CD14-positive monocyte (primary cell): ENCODE measurements around the gene VPS13A. TPM values are rescaled to one million over a fixed set of nuclear protein-coding genes. Genes with fewer than 3 reads are reported as not detected.

Source experiments
- DNase-seq, 3 donors: peaks; one replicate each; pipeline ENCODE4 v3.0.0-alpha.2; 2011 to 2022
- H2AFZ ChIP-seq: 2 replicates; pipeline ENCODE4 v1.6.0; 2012; ENCODE audit warnings: mild to moderate bottlenecking, low read depth, low read length, inconsistent platforms; ENCODE audit not compliant: insufficient read depth, poor library complexity, severe bottlenecking
- H3K27ac ChIP-seq, 2 donors: 1 replicate in 1 of 2; 2 replicates in 1 of 2; pipeline ENCODE4 v1.5.1; 2012 to 2013; ENCODE audit warnings: low read length in 2 of 2, control low read depth in 1 of 2, inconsistent platforms in 1 of 2, low read depth in 1 of 2, mild to moderate bottlenecking in 1 of 2
- H3K27me3 ChIP-seq, 2 donors: one replicate each; pipeline versions ENCODE4 v1.6.0 to v1.6.1; 2011 to 2013; ENCODE audit warnings: low read length in 2 of 2; ENCODE audit not compliant: control insufficient read depth in 2 of 2, insufficient read depth in 2 of 2
- H3K36me3 ChIP-seq, 2 donors: replicated peaks in 1 of 2; 1 replicate in 1 of 2; 2 replicates in 1 of 2; pipeline versions ENCODE4 v1.5.1 to v1.6.1; 2012 to 2013; ENCODE audit warnings: low read length in 2 of 2, control low read depth in 1 of 2, inconsistent platforms in 1 of 2, mild to moderate bottlenecking in 1 of 2; ENCODE audit not compliant: insufficient read depth in 2 of 2, control insufficient read depth in 1 of 2
- H3K4me1 ChIP-seq, 2 donors: 1 replicate in 1 of 2; 2 replicates in 1 of 2; pipeline versions ENCODE4 v1.5.1 to v1.6.1; 2012 to 2013; ENCODE audit warnings: low read length in 2 of 2, control low read depth in 1 of 2, inconsistent platforms in 1 of 2, mild to moderate bottlenecking in 1 of 2, moderate library complexity in 1 of 2; ENCODE audit not compliant: insufficient read depth in 2 of 2, control insufficient read depth in 1 of 2
- H3K4me2 ChIP-seq: replicated peaks from 2 replicates; pipeline ENCODE3; 2012; ENCODE audit warnings: low read length, moderate library complexity, mild to moderate bottlenecking; ENCODE audit not compliant: poor library complexity, severe bottlenecking; ENCODE audit errors: extremely low read depth
- H3K4me3 ChIP-seq, 3 experiments: fragments of 200-600 bp in 1 of 3; sonication (generic) in 1 of 3; replicated peaks in 1 of 3; 1 replicate in 2 of 3; 2 replicates in 1 of 3; pipeline ENCODE4 v1.5.1; 2011 to 2013; ENCODE audit warnings: low read length in 3 of 3, mild to moderate bottlenecking in 3 of 3, control low read depth in 2 of 3, low read depth in 2 of 3, inconsistent platforms in 1 of 3, moderate library complexity in 1 of 3
- H3K79me2 ChIP-seq: 2 replicates; pipeline ENCODE4 v1.6.0; 2012; ENCODE audit warnings: mild to moderate bottlenecking, control low read depth, inconsistent platforms, low read length, moderate library complexity; ENCODE audit not compliant: insufficient read depth
- H3K9ac ChIP-seq: 2 replicates; pipeline ENCODE4 v1.6.0; 2017; ENCODE audit warnings: low read length, mild to moderate bottlenecking; ENCODE audit not compliant: insufficient read depth, poor library complexity, severe bottlenecking
- H3K9me3 ChIP-seq, 2 donors: replicated peaks in 1 of 2; 1 replicate in 1 of 2; 2 replicates in 1 of 2; pipeline versions ENCODE4 v1.5.1 to v1.6.1; 2012 to 2013; ENCODE audit warnings: low read length in 2 of 2, control low read depth in 1 of 2; ENCODE audit not compliant: control insufficient read depth in 1 of 2, insufficient read depth in 1 of 2
- H4K20me1 ChIP-seq: 2 replicates; pipeline ENCODE4 v1.6.0; 2012; ENCODE audit warnings: mild to moderate bottlenecking, low read length, control low read depth, moderate library complexity; ENCODE audit not compliant: insufficient read depth
- H3K27ac Mint-ChIP-seq, 7 donors: one replicate each; pipeline ENCODE4 v1.8.0; 2020; ENCODE audit warnings: mild to moderate bottlenecking in 7 of 7, mixed read lengths in 7 of 7, moderate library complexity in 6 of 7, inconsistent platforms in 2 of 7
- H3K27me3 Mint-ChIP-seq, 3 donors: one replicate each; pipeline ENCODE4 v1.8.0; 2021 to 2022; ENCODE audit warnings: low read depth in 3 of 3, mild to moderate bottlenecking in 3 of 3, mixed read lengths in 3 of 3, moderate library complexity in 3 of 3, inconsistent platforms in 1 of 3
- H3K36me3 Mint-ChIP-seq, 2 donors: one replicate each; pipeline ENCODE4 v1.8.0; 2020; ENCODE audit warnings: mixed read lengths in 2 of 2, inconsistent platforms in 1 of 2, mild to moderate bottlenecking in 1 of 2
- H3K4me1 Mint-ChIP-seq: one replicate; pipeline ENCODE4 v1.8.0; 2020; ENCODE audit warnings: mild to moderate bottlenecking, mixed read lengths
- H3K4me3 Mint-ChIP-seq, 2 donors: one replicate each; pipeline ENCODE4 v1.8.0; 2020; ENCODE audit warnings: mild to moderate bottlenecking in 2 of 2, mixed read lengths in 2 of 2, moderate library complexity in 1 of 2
- H3K9me3 Mint-ChIP-seq, 7 donors: one replicate each; pipeline ENCODE4 v1.8.0; 2020 to 2022; ENCODE audit warnings: mixed read lengths in 7 of 7, mild to moderate bottlenecking in 6 of 7, moderate library complexity in 6 of 7, inconsistent platforms in 2 of 7
- CTCF ChIP-seq: fragments of 200-600 bp; IDR thresholded peaks from one replicate; pipeline ENCODE4 v1.8.0; 2022; ENCODE audit warnings: antibody characterized with exemption, mild to moderate bottlenecking
- whole genome bisulfite sequencing: methylation state at CpG from one replicate; pipeline ENCODE4 v1.1.5; 2013; ENCODE audit warnings: missing lambda C conversion rate; ENCODE audit not compliant: insufficient coverage; 5-methylcytosine and 5-hydroxymethylcytosine counted together
- intact Hi-C, 2 donors: fragments of 100-400 bp; cut with micrococcal nuclease; formaldehyde crosslinking; loops; one replicate each; pipeline versions ENCODE4 v1.15.0 to v1.15.1; 2023
- polyA plus RNA-seq, 3 donors: library from polyadenylated mRNA; depleted of rRNA in 1 of 3; unstranded in 2 of 3; stranded (reverse) in 1 of 3; fragments of 300-500 nt in 2 of 3; fragments of >200 nt in 1 of 3; fragmentation: Illumina TruSeq in 2 of 3; gene quantifications; 1 replicate in 2 of 3; 2 replicates in 1 of 3; pipeline ENCODE4 v1.2.3, GENCODE V29; 2012 to 2021

VPS13A gene
- polyA plus RNA-seq, 3 donors: 0.27 to 1.8 (median 1.1) TPM

DNA sequence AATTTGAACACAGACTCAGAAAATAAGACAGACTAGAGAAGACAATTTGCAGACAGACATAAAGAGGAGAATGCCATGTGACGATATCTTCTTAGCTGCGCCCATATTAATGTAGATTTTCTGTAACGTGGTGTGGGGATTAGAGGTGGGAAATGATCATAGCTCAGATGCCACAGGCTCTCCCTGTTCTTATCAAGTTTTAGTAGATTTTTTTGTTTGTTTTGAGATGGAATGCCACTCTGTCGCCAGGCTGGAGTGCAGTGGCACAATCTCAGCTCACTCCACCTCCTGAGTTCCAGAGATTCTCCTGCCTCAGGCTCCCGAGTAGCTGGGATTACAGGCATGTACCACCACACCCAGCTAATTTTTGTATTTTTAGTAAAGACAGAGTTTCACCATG, 59.4 kb downstream of the VPS13A start:
- H3K4me3 ChIP-seq: no peak overlapping the region
- Mint-ChIP-seq H3K9me3 (peaks cover 0 to 2% (median 0%) of the 10 kb centered on the region in 7 donors), H3K4me1 (no peaks in the 10 kb centered on the region), H3K36me3 (peaks cover 24 to 39% of the 10 kb centered on the region in 2 donors), H3K4me3 (no peak overlapping the region), H3K27ac (no peak overlapping the region), H3K27me3 (no peaks in the 10 kb centered on the region)
- intact Hi-C loops: no loop called here
- no peaks in the 10 kb centered on the region for H4K20me1 ChIP-seq
- H3K4me2 ChIP-seq: no peak overlapping the region
- no CpG with 5 or more reads among the region's 5 CpGs for WGBS
- no peak overlapping the region for H3K9ac ChIP-seq
- H2AFZ ChIP-seq: no peak overlapping the region
- H3K79me2 ChIP-seq: no peaks in the 10 kb centered on the region
- no peaks in the 10 kb centered on the region for H3K4me1 ChIP-seq
- no peak for TF ChIP-seq CTCF
- DNase-seq: no peak
- H3K27ac ChIP-seq: no peak overlapping the region
- no peaks in the 10 kb centered on the region for H3K27me3 ChIP-seq
- H3K36me3 ChIP-seq: no peaks in the 10 kb centered on the region
- no peaks in the 10 kb centered on the region for H3K9me3 ChIP-seq

DNA sequence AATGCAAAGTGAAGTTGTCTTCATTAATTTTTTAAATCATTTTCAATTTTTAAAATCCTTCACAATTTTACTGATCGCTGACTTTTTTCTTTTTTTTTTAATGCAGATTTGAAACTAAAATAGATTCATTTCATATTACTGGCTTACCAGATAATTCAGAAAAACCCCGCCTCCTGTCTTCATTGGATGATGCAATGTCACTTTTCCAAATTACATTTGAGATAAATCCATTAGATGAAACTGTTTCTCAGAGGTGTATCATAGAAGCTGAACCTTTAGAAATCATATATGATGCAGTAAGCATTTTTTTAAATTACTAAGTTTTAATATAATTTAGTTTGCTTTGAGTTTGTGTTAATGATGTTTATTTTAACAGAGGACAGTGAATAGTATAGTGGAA, 60.6 kb downstream of the VPS13A start:
- no peaks in the 10 kb centered on the region for H3K9me3 ChIP-seq
- no peaks in the 10 kb centered on the region for H3K79me2 ChIP-seq
- no peak for DNase-seq
- H2AFZ ChIP-seq: no peak overlapping the region
- H3K27ac Mint-ChIP-seq: no peak overlapping the region
- H3K9ac ChIP-seq: no peak overlapping the region
- H3K4me1 Mint-ChIP-seq: no peaks in the 10 kb centered on the region
- H3K27ac ChIP-seq: no peak overlapping the region
- no peaks in the 10 kb centered on the region for H3K36me3 ChIP-seq
- H3K4me3 Mint-ChIP-seq: no peak overlapping the region
- H3K4me3 ChIP-seq: no peak overlapping the region
- no peaks in the 10 kb centered on the region for H3K27me3 ChIP-seq
- intact Hi-C loops: no loop called here
- peaks cover 0 to 2% (median 0%) of the 10 kb centered on the region in 7 donors for H3K9me3 Mint-ChIP-seq
- H3K36me3 Mint-ChIP-seq: peaks cover 26 to 35% of the 10 kb centered on the region in 2 donors
- WGBS: no CpG with 5 or more reads among the region's 2 CpGs
- no peak for TF ChIP-seq CTCF
- no peaks in the 10 kb centered on the region for H3K4me1 ChIP-seq
- H4K20me1 ChIP-seq: no peaks in the 10 kb centered on the region
- no peak overlapping the region for H3K4me2 ChIP-seq
- no peaks in the 10 kb centered on the region for H3K27me3 Mint-ChIP-seq
